Activated CD4-positive, alpha-beta T cell treated with anti-CD3 and anti-CD28 coated beads, Interleukin-2, Interleukin-6, amounts not matched to agents 100 ng/mL and 50 ng/mL, durations not matched to agents 16 hours and 8 hours (primary cell): ENCODE measurements around the gene ZMYM2.
"Not testable (repeated sequence)": the region's sequence is repeated elsewhere in the genome, so short reads cannot be mapped to it uniquely, and the experiment has no call there.

Experiments
- DNase-seq: peaks from one replicate; pipeline ENCODE4 v3.0.0-alpha.2; 2020

Gene ZMYM2

DNA sequence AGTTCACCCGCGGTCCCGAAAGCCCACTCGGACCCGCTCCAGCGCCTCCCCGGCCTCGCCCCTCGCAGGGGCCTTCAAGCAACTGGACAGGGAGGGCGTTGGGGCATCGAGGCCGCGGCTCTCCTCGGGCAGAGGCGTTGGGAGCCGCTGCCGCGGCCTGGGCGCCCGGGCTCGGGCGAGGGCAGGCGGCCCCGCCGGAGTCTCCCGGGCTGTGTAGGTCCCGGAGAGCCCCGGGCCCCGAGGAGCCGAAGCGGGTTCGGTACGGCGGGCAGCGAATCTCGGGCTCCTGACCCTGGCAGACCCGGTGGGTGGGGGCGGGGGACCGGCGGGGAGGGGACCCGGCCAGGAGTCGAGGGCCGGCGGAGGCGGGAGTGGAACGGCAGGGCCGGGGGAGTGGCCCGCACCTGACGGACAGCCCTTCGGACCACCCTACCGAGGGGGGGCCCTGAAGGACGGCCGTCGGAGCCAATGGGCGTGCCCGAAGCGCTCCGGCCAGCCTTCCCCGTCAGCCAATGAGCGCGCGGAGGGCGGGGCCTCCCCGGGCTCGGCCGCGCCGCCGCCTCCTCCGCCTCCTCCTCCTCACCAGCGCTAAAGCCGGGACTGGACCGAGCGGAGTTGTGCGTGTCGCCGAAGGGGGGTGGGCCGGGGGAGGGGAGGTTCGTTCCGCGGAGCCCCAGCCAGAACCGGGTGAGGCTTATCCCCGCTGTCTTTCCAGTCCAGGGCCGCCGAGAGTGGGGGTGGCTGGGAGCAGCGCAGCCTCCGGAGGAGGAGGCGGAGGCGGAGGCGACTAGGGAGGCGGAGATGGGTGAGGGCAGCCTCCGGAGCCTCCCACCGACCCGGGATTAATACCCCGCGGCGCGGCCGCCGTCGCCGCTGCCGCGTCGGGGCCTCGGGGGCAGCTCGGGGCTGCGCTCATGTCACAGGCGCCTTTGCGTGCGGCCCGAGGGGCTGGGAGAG is at the start of gene ZMYM2:
Gene ZMYM2 (plus strand): TSS at position 573 of the 957 bp plus-strand sequence. CDS start 34,346 bp downstream, outside the sequence.
- DNase-seq, result peak; percentile 99

DNA sequence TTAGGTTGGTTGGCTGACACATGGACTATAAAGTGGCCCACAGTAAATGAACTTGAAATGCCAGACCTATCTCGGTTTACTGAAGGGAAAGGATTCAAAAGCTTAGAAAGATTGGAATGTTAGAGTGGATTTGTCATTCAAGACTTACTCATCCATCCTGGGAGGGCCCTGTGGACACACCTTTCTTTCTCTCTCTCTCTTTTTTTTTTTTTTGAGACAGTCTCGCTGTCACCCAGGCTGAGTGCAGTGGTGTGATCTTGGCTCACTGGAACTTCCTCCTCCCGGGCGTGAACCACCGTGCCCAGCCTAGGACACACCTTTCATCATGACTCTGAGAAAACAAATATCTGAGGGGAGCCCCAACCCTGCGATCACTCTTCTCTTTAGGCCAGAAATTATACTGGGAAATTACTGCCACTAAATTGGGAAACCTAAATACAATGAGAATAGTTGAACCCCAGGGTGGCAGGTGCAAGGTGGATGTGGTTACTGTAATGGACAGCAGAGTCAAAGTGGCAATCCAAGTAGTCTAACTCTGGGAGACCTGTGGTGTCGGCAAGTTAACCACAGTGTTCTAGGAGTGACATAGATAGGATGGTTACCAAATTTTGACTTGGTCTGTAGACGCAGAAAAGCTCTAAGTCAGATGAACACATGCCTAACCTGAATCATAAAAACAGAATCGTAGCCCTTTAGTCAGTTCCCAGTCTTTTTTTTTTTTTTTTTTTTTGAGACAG is 48.0 kb upstream of the ZMYM2 start:
- peak; percentile 5 for DNase-seq

DNA sequence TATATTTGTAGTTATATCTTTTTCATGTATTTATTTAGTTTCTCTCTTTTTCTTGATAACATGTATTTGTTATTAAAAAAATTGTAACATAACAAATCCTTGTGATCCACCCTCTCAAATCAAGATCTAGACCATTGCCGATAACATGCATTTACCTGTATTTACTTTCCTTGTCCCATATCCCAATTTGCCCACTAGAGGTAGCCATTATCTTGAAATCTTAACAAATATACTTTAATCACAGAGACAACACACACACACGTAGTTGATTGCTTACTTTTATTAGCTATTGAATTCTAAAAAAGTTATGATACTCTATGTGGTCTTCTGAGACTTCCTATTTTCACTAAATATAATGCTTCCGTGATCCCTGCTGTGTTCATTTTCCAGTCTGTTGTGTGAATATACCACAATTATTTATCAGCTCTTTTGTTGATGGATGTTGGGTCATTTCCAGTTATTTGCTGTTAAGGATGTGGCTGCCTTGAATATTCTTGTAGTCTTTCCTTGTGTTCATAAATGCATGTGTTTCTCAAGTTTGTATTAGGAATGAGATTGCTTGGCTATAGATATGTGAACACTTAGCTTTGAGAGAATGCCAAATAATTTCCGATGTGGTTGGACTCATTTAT is 31.3 kb upstream of the ZMYM2 start:
- peak; percentile 3 for DNase-seq

DNA sequence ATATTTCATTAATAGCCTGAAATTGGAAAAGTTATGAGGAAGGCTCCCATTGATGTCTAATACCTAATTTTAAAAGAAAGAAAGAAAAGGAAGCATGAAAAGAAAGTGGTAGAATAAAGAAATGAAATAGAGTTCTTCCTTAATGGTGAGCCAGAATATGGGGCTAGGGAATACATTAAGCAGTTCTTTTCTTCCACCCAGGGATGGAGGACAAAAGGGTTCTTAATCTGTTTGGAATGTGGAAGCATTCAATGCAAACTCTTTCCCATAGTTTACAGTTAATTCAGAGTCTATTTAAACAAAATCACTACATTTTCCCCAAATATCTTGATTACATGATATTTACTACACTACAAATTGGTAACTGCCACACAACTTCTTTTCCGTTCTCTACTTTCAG is 18.4 kb upstream of the ZMYM2 start:
- DNase-seq, result no peak

DNA sequence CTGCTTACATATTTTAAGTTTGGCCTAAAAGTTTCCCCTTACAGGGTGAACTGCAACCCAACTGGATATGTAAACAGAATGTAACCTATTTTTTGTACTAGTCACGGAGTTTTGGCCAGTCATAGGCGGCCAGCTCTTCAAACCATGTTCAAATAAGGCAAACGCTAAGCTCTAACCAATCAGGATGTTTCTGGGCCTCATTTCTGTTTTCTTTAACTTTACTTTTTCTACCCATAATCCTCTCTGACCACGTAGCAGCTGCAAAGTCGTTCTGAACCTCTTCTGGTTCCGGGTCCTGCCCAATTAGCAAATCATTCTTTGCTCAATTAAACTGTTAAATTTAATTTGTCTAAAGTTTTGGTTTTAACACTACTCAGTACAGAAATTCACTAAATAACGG is 8.2 kb upstream of the ZMYM2 start:
- DNase-seq, result no peak

DNA sequence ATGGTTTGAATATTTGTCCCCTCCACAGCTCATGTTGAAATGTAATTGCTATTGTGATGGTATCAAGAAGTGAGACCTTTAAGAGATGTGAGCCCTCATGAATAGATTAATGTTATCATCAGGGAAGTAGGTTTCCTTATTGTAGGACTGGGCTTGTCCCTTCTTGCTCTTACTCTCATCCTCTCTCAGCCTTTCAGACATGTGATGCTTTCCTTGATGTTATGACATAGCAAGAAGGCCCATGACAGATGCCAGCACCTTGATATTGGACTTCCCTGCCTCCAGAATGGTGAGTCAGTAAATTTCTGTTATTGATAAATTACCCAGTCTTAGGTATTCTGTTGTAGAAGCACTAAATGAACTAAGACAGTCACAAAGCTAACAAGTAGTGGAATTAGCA is 5.7 kb upstream of the ZMYM2 start:
- DNase-seq, result no peak

DNA sequence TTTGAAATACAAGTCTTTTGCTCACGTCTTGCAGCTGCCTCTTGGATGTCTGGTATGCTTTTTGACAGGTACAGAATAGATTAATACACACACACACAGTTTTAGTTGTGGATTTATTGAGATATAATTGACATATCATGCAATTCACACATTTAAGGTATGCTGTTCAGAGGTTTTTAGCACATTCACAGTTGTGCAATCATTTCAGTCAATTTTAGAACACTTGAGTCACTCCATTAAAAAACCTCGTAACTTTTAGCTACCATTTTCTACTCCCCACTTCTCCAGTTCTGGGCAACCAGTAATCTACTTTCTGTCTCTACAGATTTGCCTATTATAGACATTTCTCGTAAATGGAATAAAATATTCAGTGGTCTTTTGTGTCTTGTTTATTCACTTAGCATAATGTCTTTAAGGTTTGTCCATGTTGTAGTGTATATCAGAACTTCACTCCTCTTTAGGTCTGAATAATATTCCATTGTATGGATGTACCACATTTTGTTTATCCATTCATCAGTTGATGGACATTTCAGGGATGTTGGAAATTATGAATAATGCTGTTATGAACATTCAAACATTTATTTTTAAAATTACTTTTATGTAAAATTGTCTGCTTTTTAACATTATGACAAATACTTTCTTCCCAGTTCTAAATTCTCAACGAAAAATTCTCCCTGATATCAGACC is 2.5 kb upstream of the ZMYM2 start:
- DNase-seq, result no peak

DNA sequence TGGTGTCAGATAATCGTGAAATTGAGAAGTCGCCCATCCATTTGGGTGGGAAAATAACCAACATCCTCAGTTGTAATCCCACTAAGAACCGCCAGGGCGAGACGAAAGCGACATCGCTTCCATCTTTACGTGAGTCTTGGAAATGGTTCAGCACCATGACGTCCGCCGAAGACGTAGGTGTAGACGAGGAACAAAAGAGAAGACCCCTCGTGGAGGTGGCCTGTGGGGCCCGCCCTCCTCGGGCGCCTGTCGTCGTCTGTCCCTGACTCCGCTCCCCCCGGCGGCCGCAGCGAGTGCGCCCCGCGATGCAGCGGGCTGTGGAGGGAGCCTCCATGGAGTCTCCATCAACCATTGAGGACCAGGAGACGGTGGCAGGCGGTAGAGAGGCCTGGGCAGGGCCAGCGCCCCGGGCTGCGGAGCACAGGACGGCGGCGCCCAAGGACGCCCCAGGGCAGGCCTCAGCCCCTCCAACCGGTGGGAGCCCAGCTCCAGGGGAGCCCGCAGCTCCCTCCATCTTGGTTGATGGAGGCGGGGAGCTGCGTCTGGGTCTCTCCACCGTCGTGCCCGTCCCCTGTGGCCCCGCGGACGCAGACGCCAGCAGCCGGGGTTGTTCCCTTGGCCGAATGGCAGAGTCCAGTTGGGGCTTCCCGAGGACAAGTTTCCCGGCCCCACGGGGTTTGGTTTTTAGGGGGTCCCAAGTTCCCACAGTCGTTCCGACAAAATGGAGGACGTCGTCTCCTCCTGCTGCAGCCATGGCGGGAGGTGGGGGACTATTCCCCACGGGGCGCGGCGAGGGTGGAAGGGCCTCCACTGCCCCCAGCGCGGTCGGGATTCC is 990 bp upstream of the ZMYM2 start:
- peak; percentile 85 for DNase-seq

DNA sequence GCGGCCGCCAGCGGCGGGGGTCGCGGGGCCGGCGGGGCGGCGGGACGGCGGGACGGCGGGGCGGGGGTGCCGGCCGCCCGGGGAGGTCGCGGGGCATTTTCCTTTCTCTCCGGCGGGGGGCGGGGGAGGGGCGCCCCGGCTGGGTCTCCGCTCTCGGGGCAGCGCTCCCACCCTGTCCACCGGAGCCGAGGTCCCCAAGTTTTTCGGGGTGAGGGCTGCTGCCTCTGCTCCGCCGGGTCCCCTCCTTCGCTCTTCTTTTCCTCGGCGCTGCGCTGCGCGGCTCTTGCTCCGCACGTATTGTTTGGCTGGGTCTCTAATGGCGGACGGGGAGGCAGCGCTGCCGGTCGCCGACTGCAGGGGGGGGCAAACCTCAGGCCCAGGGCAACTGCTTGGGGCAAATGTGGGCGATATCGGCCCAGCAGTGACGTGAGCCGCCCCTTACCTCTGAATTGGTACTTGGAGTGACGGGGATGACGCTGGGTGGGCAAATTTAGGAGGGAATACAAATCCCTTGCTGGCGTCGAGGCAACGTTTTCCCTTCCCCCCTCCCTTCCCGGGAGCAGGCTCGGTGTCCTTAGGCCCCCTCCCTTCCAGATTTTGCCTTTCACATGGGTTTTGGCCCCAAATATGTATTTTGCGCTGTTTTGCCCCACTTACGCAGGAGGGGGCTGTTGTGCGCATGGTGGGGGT is 759 bp downstream of the ZMYM2 start:
- DNase-seq, result peak; percentile 75

DNA sequence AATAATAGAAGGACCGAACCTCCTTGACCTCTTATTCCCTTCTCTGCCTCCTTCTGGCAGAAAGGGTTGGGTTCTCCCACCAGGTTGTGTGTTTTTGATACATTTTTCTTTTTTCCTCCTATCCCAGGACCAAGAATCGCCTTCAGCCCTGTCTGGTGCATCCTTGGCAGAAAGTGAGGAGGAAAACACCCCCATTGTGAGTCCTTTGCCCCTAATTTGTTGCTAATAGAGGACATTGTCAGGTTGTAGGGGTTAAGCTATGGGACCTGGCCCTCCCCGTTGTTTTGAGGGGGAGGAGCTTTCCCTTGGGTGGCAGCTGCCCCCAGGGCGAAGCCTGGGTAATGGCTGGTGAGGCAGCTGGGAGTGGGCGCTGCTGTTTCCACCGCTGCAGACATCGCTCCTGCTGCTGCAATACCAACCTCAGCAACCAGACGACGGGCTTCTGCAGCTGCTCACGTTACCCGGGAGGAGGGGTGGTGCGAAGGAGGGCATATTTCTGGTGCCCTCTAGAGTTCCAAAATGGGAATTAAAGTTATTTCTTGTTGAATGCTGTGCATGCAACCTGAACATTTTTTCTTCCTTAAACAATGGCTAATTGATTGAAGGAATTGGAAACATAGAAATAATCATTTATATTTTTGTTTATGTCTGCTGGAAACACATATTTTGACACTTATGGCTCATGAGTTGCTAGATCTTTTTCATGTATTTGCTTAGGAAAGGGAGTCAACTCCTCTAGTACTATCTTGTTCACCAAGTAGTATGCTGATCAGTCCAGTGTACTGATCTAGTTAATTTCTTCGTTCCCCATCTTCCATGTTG is 1.5 kb downstream of the ZMYM2 start:
- peak; percentile 93 for DNase-seq

DNA sequence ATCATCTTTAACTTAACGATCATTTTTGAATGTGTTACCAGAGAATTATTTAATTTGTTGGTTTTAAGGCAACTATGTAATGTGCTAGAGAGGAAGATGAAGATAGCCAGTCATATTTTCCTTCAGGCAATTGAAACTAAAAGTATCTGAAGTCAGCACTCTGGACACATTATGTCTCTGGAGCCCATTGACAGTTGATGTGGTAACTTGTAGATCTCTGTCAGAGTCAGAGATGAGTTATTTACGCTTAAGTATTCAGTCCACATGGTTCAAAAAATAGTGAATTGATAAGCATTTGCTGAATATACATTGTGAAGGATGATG is 2.1 kb downstream of the ZMYM2 start:
- DNase-seq, result peak; percentile 68

DNA sequence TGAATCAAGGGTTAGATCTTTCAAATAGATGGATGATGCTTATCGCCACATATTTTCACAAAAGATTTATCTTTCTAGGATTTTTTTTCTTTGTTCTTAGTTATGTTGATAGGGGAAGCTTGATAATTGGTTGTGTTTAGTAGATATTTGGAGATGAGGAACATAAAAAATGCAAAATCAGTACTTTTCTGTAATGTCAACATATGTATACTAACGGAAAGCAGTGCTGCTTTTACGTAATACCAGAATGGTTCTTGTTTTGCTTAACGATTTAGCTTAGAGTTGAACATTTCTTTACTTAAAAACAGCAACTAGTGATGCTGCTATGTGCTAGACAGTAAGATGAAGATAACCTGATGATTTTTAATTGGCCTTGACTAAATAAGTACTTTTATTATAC is 3.0 kb downstream of the ZMYM2 start:
- DNase-seq, result no peak

DNA sequence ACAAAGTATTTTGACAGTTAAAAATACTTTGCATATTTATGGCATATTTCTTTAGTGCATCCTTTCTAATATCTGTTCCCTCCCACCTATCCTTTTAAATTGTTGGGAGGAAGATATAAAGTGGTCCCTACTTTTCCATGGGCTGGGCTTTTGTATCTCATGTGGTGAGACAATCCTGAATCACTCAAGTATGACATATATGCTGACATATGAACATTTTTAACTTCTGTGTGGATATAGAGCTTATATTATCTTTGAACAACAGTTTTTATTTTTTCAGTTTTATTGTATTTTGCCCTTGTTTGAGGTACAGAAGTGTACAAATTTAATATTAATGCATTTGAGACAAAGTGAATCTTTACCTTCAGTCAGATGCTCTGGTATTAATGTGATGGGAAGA is 3.4 kb downstream of the ZMYM2 start:
- DNase-seq, result no peak

DNA sequence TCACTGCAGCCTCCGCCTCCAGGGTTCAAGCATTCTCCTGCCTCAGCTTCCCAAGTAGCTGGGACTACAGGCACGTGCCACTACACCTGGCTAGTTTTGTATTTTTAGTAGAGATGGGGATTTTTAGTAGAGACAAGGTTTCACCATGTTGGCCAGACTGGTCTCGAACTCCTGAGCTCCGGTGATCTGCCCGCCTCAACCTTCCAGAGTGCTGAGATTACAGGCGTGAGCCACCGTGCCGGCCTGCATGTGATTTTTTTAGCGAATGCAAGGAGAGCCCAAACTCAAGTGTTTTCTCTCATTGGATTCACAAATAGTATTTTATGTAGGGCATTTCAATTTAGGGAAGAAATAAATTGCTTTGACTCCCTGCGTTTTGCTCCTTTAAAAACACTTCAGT is 4.4 kb downstream of the ZMYM2 start:
- DNase-seq, result no peak

DNA sequence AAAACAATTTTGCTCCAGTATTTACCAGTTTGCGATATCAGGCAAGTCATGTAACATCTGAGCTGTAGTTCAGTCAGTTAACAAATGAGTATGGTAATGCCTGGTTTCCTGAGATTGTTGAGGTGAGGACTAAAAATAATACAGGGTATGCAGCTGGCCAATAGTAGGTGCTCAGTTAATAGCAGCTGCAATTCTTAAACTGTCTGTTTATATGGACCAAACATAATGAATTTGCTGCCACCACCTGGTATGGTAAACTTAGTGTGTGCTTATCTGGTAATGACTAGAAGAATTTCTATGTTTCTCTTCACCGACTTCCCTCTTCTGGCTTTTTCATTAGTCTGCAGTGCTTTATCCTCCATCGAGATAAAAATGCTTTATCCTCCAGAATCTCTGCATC is 9.1 kb downstream of the ZMYM2 start:
- peak; percentile 5 for DNase-seq

DNA sequence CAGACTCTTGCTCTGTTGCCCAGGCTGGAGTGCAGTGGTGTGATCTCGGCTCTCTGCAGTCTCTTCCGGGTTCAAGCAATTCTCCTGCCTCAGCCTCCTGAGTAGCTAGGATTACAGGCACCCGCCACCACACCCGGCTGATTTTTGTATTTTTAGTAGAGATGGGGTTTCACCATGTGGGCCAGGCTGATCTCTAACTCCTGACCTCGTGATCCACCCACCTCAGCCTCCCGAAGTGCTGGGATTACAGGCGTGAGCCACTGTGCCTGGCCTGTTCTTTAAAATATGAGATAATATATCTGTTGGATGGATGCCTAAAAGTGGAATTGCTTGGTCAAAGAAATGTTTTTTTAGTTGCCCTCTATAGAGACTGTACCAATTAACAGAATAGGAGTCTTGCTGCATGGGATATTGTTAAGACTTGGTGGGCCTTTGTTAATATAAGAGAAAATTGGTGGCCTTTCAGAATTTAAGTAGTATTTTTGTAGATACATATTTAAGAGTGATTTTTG is 16.0 kb downstream of the ZMYM2 start:
- DNase-seq, result not testable (repeated sequence)

DNA sequence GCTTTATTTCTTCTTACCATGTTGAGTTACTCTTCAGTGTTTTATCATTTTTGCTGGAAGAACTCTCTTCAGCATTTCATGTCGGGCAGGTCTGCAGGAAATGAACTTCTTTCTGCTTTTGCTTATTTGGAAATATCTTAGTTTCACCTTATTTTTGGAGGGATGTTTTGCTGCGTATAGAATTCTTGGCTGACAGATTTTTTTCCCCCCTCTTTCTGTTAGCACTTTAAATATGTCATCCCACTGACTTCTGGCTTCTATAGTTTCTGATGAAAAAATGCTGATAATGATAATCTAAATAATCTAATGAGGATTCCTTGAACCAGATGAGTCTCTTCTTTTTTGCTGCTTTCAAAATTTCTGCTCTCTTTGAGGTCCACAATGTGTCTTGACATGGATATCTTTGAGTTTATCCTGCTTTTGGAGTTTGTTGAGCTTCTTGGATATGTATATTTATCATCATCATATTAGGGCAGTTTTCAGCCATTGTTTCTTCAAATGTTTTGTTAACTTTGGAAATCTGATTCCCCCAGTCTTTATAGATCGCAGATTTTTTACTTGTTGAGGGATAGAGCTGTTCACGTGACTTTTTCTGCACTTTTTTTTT is 20.4 kb downstream of the ZMYM2 start:
- DNase-seq, result no peak

DNA sequence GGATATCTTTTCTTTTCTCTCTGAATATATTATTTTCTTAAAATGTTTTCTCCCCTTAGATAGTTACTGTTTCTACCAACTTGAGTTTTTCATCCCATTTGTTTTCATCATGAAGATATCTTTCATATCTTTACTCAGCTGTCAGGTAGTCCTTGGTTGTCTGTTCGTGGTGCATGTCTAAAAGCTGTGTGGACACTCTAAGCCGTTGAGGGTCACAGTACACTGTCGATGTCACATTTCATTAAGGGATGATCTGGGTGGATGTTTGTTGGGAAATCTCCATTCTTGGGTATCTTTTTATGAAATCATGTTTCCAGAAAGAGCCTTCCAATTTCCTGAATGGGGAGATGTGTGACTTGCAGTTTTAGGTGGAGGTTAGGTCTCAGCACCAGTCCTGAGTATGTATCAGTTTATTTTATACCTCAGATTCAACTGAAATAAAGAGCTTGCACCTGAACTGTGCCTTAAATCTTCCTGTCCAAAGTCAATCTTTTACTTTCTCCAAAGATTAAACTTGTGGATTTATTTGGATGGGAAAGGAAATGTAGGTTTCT is 23.2 kb downstream of the ZMYM2 start:
- no peak for DNase-seq

DNA sequence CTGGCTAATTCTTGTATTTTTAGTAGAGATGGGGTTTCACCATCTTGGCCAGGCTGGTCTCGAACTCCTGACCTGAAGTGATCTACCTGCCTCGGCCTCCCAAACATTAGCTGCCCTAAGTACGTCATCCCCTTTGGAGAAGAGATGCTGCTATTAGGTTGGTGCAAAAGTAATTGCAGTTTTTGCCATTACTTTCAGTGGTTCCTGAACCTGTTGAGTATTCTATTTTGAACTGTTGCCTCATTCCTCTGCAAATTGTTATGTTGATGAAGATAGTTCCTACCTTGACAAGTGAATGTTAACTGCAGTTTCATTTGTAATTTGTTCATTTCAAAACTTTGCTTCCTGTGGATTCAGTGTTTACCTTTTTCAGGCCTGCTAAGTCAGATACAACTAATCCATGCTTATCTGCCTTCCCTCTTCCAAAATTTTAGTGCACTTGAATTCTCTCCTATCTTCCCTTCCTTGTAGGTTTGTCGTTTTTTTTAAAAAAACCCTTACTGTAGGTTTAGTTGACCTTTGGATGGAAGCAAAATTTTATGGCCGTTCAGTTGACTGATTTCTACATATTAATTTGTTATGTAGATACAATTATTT is 24.0 kb downstream of the ZMYM2 start:
- no peak for DNase-seq
